CD1c-positive myeloid dendritic cell (primary cell): ENCODE results near the gene MLYCD.

Experiments
- DNase-seq: peaks from one replicate; pipeline ENCODE4 v3.0.0-alpha.2; 2016; ENCODE audit errors: extremely low spot score

Gene MLYCD

GRCh38 chr16:83899272-83899897 lies 470 bp downstream of the MLYCD start:
- DNase-seq, result peak; percentile 73

DNA sequence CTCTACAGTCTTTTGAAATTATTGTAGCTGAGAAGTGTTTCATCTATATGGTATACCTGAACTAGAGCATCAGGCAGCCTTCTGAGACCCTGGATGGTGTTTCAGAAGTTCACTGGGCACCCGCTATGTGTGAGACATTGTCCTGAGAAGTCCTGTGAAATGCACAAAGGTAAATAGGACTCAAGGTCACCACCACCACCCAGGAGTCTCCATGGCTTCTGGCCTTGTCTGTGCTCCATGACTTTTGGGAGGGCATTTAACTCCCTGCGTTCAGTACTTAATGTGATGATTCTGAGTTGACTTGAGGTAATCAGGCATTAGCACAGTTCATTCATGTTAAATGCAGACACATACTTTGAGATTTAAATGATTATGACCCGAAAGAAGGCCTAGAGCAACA lies 1.1 kb downstream of the MLYCD start:
- DNase-seq, result no peak

- no peak for DNase-seq
Observed at GRCh38 chr16:83900571-83900970, 1.7 kb downstream of the MLYCD start.

- no peak for DNase-seq
Observed at GRCh38 chr16:83901101-83901500, 2.2 kb downstream of the MLYCD start.

GRCh38 chr16:83903751-83904150 lies 4.8 kb downstream of the MLYCD start:
- no peak for DNase-seq

GRCh38 chr16:83906683-83907082 lies 7.8 kb downstream of the MLYCD start:
- no peak for DNase-seq

DNA sequence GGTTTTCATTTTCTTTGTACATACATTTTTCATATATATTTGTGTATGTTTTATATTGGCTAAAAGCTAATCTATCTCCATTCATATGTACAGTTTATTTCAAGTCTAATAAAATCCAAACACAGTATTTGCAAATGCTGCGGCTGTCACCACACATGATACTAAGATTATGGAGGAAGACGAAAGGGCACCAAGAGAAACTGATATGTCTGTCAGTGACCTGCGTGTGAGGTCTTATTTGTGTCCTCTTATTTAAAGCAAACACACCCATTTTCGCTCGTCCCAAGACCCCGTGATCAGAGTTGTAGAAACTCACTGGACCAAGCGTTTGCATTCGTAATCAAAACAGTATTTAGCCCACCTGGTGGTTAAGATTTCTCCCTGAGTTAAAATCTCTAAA lies 8.2 kb downstream of the MLYCD start:
- no peak for DNase-seq

GRCh38 chr16:83907631-83908250 lies 8.8 kb downstream of the MLYCD start:
- no peak for DNase-seq

DNA sequence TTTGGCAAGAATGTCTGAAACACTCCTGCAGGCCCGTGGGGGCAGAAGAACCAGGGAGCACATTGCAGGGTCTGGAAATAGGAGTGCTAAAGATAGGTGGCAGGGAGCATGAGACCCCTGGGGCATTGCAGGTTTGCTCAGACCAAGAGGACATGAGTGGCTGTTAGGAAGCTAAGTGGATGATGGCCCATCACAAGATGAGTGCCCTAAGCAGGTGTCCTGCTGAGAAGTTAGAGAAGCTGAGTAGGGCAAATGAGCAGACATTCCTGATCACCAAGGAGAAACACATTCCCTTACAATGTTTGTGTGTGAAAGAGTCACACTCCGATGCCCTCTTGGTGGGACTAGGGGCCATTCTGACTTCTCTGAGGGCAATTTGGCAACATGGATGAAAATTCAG lies 9.9 kb downstream of the MLYCD start:
- no peak for DNase-seq

DNA sequence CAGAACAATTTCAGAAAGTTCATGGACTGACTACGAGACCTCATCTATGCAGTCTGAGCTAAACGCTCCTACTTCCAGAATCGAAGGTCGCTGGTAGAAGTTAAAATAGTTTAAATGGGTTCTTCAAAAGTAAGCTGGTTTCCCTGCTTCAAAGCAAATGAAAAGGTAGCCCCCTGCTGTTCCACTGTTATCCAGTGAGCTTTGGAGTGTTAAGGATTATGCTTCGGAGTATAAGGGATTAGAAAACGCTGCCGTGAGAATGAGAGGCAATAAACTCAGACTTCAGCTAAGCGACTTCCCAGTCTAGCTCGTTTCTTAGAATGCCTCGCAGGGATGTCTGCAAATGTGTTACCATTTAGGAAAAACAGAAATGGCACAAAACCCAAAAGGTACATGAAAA lies 12.4 kb downstream of the MLYCD start:
- no peak for DNase-seq

- no peak for DNase-seq
Observed at GRCh38 chr16:83912519-83913244, 13.8 kb downstream of the MLYCD start.

GRCh38 chr16:83913245-83913633 lies 14.3 kb downstream of the MLYCD start:
- DNase-seq, result no peak

DNA sequence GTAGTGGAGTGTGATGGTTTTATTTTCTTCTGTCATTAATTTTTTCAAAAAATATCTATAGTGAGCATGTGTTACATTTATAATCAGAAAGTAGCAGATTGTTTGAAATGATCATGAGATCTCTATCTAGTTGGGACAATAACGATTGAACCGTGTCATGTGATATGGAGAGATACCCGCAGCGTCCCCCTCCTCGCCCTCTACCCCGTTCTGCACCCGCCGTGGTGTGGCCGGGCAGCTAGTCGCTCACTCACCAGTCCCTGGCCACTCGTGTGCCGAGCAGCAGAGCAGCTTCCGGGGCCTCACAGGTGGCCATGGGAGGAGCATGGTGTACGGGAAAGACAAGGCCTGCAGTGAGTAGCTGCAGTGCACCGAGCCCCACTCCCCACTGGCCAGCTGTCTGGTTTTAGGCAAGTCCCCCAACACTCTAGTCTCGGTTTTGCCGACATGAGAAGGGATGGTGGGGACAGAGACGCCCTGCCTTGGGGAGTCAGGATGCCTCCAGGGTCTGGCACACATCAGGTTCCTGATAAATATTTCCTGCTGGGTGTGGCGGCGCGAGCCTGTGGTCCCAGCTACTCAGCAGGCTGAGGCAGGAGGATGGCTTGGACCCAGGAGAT lies 15.3 kb downstream of the MLYCD start:
- DNase-seq, result no peak

- DNase-seq, result no peak
Observed at GRCh38 chr16:83915081-83915480, 16.2 kb downstream of the MLYCD start.

DNA sequence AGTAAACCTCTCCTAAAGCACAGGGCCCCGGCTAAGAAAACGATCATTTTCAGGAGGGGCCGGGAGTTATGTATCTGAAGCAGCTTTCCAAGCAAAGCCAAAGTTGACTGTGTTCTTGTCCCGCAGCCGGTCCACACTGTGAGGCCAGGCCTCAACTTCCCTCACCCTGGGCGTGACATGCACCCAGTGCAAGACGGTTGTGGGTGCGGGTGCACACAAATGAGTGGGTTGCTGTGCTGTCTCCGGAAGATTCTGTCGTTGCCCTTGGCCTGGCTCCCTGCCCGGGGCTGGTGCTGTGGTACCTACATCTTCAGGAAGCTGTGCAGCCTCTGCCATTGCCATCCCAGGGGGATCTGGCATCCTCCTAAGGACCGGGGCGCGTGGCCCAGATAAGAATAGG lies 16.6 kb downstream of the MLYCD start:
- no peak for DNase-seq

DNA sequence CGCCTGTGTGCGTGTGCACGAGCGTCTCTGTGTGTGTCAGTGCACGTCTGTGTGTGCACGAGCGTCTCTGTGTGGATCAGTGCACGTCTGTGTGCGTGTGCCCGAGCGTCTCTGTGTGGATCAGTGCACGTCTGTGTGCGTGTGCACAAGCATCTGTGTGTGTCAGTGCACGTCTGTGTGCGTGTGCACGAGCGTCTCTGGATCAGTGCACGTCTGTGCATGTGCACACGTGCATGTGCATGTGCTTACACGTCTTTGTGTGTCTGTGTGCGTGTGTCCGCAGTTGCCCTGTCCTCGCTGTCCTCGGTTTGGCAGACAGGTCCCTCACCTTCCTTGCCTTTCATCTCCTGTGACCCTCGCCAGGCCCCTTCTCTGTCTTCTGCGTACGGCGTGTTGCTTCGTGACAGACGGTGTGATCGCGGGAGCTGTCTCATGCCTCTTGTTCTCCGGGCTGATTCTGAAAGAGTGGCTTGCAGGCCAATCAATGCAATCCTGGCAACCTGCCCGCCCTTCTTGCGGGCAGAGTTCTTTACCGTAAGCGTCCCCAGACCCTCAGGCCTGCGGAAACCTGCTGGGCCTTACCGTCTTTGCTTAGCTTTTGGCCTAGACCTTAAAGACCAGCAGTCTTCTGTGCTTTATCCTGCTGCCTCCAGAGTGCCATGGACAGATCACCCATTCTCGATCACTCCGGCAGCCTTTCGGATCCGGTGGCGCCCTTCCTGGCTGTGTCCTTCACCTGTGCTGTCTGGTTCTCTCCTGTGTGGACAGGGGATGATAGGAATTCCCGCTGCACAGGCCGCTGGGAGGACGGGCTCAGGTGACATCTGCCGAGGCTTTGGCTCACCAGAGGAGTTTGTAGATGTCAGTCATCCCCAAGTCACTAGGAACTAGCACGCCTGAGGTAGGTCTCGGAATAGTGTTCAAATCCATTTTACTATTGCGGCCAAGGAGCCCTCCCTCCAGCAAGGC lies 18.5 kb downstream of the MLYCD start:
- no peak for DNase-seq

- no peak for DNase-seq
Observed at GRCh38 chr16:83920894-83921491, 22.1 kb downstream of the MLYCD start.

GRCh38 chr16:83923581-83924365 lies 24.9 kb downstream of the MLYCD start:
- no peak for DNase-seq

GRCh38 chr16:83924686-83925085 lies 25.8 kb downstream of the MLYCD start:
- no peak for DNase-seq

DNA sequence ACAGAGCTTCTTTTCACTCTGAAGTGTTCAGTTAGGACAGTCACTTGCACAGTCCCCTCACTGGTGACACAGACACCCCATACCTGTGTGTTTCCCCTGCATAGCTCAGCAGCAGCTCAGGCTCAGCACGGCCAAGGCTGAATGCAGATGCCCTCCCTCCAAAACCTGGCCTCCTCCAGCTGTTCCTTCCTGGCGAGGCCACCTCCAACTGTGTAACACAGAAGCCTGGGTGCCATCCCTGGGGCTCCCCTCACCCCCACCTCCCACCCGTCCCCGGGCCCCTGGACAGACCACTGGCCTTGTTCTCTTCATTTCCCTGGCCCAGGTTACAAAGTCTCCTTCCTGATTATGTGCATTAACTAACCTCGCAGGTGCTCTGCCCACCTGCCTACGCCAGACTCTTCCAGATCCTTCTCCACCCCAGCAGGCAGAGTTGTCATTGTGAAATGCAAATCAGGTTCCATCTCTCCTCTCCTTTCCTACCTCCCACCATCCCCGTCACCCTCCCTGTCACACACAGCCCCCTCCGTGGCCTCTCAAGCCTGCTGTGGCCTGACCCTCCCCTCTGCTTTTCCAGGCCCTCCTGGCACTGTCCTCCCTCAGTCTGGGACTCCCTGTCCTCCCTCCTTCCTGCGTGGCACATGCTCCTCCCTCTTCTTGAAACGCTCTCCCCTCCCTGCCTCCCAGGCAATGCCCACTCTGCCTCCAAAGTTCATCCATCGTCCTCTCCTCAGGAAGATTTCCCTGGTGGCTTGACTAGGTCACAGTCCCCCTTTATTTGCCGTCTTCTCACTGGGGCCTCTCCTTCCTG lies 26.4 kb downstream of the MLYCD start:
- DNase-seq, result no peak
